HG03575 (cell line): ENCODE measurements around the gene SPAG17.

ENCODE experiments used
- ATAC-seq: cut with Tn5 transposase; IDR thresholded peaks from one replicate; pipeline ENCODE4 v1.9.1; 2021; ENCODE audit not compliant: unreplicated experiment, insufficient number of reproducible peaks, low FRiP score; ENCODE audit errors: extremely low read depth

Gene SPAG17

GRCh38 chr1:118128761-118129160, 56.3 kb downstream of the SPAG17 start:
- no peak for ATAC-seq

GRCh38 chr1:118124064-118124463, 61.0 kb downstream of the SPAG17 start:
- no peak for ATAC-seq

DNA sequence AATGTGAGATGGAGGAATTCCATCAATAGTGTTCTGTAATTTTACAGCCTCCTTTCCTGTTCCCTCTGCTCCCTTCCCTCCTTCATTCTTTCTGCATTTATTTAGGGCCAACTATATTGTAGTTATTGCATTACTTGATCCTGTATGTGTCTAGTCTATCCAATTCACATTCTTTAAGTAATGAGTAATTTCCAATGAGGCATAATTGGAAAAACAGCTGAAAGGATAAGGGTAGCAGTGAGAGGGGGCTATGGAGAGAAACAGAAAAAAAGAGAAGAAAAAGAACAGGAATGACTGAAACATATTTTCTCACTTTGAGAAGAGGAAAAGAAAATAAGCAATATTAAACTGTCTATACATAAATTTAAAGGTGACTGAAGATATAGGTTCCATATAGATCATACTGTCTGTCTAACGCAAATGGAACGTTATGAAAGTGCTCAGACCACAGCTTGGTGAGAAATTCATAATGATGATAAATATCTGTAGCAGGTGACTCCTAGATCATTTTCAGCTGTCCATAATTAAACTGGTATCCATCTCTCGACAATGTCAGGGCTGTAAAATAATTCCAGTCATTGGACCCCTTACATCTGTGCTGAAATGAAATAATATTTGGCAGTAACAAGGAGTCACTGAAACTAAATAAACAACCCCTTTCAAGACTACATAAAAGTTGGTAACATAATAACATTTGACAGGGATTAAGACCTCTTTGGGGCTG, 61.8 kb downstream of the SPAG17 start:
- ATAC-seq: no peak

DNA sequence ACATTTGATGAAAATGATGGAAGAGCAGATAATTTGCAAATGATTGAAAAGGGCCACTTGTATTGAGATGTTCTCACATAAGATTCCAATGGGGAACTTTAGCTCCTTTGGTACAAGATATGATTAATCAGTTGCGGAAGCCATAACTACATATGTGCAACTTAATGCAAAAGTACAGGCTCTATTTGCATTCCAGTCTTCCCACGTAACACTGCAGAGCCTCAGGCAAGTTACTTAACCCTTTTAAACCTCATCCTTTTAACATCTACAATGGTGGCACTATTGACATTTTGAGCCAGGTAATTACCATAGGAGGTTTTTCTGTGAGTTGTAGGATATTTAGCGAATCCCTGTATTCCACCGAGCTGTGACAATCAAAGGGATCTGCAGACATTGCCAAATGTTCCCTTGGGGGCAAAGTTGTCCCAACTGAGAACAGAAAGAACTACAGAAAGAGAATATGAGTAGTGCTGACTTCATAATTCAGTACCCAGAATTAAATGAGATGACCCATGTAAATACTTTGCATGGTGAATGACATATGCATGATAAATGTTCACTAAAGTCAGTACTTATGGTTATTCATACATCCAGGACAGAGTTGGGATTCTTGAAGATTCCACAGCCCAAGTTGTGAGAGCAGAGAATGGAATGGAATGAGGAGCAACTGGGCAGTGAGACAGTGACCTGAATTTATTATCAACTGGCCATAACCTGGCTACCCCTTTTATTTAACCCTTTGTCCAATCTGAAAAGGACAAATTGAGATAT, 62.6 kb downstream of the SPAG17 start:
- ATAC-seq: no peak

DNA sequence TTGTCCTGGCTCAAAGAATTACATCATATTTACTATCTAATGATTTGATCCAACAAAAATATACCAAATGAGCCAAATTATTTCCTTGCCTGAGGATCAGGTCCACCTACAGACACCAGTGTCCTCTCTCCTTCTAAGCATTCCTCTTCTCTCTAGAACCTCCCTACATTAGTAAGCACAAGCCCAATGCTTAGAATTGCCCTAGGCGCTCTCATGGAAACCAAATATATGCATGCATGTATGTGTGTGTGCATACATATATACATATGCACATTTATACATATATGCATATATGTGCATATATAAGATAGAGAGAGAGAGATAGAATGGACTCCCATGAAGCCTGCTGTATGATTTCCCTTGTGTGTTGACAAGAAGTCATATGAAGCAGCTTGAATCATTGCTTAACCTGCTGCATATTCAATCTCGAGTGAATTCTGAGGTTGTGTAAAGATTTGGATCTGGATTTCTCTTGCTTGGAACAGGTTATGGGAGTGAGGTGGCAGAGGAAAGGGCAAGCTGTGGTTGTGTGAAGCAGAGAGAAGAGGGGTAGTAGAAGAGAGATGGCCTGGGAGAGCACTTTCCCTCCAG, 66.1 kb downstream of the SPAG17 start:
- no peak for ATAC-seq

DNA sequence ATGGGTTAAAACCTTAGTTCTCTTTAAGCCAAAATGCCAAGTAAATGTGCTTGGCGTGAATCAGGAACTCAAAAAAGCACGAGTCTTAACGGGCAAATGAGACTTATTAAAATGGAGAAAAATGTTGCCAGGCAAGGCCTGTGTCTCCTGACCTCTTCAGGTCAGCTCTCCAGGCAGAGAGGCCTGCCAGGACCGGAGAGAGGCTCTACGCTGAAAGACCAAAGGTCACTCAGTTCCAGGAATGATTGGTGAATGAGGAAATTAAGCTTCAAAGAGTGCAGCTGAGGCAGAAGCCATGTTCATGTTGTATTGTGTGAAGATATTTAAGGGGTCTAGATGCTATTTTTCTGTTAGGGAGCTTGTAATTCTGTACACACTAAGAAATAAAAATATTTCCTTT, 66.6 kb downstream of the SPAG17 start:
- no peak for ATAC-seq

DNA sequence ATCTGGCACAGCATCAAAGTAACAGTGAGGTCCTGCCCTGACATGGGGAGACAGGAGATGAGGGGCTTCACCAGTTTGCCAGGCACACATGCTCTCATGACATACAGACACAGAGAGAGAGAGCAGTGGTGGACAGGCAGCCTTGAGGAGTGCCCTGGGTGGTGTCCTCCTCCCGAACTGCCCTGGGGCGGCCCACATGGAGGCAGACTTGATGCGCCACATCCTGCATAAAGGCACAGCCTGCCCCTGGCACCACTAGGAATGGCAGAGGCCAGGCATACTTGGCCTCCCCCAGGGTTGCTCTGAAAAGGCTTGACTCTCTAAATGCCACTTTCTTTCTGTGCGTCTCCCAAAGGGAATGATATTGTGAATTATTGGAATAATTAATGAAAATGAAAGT, 67.5 kb downstream of the SPAG17 start:
- no peak for ATAC-seq

DNA sequence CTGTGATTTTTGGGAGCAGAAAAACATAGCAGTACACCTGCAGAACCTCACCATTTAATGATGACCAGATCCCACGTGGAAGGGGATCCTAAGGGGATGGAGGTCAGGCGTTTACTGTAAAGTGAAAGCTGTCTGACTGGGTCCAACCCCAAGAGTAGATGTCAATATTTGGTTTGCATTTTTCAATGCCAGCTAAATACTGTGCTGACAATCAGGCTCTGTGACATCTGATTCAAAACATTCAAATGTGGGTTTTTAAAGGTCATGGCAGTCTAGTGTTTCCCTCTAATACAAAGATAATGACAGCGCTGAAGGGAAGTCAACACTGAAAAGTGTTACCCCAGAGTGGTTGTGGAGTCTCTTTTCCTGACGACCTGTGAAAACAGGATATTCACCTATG, 68.1 kb downstream of the SPAG17 start:
- ATAC-seq: no peak

DNA sequence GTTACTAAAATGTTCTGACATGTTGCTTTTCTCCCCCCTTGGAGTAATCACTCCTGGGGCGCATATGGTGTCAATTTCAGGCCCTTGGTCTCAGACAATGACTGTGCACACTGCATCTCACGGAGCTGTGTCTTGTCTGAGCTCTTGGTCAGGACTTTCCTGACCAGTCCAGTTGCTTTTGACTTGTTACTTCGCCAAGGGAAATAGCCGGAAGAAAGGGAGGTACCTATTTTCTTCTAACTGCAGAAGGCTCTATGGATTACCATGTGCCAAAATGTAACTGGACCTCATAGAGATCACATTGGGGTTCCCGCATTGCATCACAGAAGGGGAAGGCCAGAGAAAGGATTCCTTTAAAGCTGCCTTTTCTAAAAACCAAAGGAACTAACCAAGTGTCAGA, 68.6 kb downstream of the SPAG17 start:
- ATAC-seq: no peak

DNA sequence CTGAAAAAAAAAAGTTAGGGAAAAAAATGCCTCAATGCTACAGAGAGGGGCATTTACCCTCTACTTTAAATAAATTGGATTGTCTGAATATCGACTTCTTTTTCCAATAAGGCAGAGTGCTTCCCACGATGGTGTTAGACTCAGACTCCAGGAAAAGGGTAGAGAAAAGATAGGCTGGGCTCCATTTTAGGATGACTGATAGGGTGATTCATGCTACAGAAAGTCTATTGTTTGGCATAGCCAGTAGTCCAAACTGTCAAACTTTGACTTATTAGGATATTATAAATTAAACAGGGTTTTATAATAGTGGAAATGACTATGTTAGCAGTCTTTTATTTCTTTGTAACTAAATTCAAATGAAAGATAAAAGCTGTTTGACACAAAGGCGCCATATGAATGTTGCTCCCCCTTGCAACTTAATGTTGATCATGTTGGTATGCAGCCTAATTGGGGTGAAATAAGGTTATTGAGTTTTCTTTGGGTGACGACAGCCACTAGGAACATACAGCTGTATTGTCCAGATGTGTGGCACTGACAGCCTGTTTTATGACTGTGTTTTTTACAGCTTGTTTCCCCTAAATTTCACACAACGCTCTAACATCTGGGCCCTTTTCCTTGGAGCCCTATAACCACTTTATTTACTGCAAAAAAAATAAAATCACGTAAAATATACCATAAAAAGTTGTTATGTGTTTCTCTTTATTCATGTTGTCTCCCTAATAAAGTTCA, 69.3 kb downstream of the SPAG17 start:
- no peak for ATAC-seq

GRCh38 chr1:118113261-118113660, 71.8 kb downstream of the SPAG17 start:
- ATAC-seq: no peak

- ATAC-seq: no peak
These were observed 74.4 kb downstream of the SPAG17 start for GRCh38 chr1:118110580-118110979.

DNA sequence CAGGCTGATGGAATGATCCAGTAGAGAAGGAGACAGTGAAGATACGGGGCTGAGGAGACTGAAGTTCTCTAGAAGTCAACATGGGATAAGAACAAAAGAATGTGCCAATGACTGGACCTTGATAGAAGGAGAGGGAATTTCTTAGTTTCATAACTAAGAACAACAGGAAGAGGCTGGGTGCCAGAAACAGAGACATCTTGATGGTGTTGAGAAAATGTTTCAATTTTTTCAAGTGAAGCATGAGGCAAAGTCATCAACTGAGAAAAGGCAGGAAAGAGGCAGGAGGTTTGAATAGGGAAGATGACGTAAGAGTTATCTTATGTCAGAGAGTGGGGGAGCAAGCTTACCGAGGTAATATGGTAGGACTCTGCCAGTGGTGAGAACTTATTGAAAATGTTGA, 80.1 kb downstream of the SPAG17 start:
- no peak for ATAC-seq

GRCh38 chr1:118102445-118102844, 82.6 kb downstream of the SPAG17 start:
- ATAC-seq: no peak

DNA sequence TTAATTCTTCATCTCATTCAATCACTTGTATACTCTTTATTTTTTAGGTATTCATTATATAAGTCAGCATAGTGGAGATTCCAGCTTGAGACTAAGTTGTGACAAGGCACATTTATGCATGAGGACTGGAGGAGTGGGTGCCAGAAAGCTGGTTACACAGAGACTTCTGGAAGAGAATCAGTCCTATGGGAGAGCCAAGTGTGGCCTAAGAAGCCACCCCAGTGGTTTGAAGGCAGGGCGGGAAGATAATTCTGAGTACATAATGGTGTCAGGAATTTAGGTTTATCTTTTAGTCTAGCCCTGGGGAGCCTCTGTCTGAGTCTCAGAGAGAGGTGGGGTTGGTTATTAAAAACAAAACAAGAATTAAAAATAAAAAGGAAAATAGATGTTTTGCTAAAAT, 83.0 kb downstream of the SPAG17 start:
- ATAC-seq: no peak

GRCh38 chr1:118101515-118101844, 83.5 kb downstream of the SPAG17 start:
- ATAC-seq: no peak

GRCh38 chr1:118100686-118101514, 84.1 kb downstream of the SPAG17 start:
- ATAC-seq: no peak

- ATAC-seq: no peak
These were observed 85.3 kb downstream of the SPAG17 start for GRCh38 chr1:118099686-118100085.
